ENCODE data around the gene COA4. TPM values are rescaled to one million over a fixed set of nuclear protein-coding genes. Genes with fewer than 3 reads are reported as not detected.
A peak's percentile ranks its signal among the peaks of the same experiment; 100 is the strongest.

Gene COA4
- 10 to 100 TPM; 37.6 to 67.2 TPM for total RNA-seq
- polyA plus RNA-seq: 10 to 100 TPM; 85.1 to 94.2 TPM

DNA sequence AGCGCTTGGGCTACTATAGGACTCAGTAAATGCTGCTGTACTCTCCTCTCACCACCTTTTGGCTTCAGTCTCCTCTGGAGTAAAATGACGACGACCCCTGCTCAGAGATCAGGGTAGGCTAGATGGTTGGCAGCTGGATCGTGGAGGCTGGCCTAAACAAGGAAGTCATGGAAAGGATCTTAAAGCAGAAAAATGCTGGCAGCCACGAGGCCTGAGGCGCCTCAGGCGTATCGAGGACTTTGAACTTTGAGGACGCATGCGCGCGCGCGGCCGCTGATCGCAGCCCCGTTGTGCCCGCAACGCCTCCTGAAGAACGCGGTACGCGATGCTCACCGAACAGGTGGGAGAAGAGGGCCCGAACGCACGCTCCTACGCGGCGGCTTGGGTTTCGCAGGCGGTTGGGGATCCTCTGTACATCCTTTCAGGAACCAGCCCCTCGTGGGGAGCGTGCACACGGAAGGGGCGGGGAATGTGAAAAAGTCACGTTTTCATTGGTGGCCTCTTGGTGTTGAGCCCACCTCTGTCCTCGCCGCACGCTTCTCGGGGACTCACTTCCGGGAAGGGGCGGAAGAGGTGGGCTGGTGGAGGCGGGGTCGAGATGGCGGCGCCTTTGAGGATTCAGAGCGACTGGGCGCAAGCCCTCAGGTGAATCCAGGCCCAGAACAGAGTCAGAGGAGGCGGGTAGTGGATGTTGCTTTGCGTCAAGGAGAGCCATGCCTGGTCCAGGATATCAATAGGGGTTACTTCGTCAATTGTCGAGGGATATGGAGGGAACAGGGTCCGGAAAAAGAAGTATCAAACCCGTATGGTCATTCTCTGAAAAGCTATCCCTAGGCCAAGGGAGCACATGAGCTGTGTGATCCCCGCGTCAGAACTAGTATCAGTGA, at the start of gene COA4, which contains the start of gene PAAF1:
Gene COA4 (minus strand): TSS at position 423 of the 887 bp plus-strand sequence. CDS start 3,468 bp downstream, outside the sequence.
Gene PAAF1 (plus strand): TSS at position 576 of the 887 bp plus-strand sequence. CDS start 23 bp downstream, at position 599.
- H3K9me3 ChIP-seq (ENCODE audit: control insufficient read depth in 4 of 4, low read length in 3 of 4): no peaks in the 10 kb centered on the region
- H3K9ac ChIP-seq (ENCODE audit: low read depth in 1 of 2, low read length in 2 of 2): peak within 1 kb of the TSS; percentile 97 to 98
- WGBS: under 1% methylated on average over 57 of the region's 57 CpGs
- peaks cover 2 to 21% (median 12%) of the 10 kb centered on the region in 4 donors for H3K4me1 ChIP-seq (ENCODE audit: control insufficient read depth in 4 of 4, insufficient read depth in 4 of 4, low read length in 3 of 4)
- peak; percentile 89 for DNase-seq (ENCODE audit: low spot score)
- peak within 1 kb of the TSS; percentile 83 to 94 for H3K27ac ChIP-seq (ENCODE audit: low read depth in 1 of 2, low read length in 2 of 2)
- peaks cover 7 to 18% (median 9%) of the 10 kb centered on the region in 4 donors for H3K36me3 ChIP-seq (ENCODE audit: control insufficient read depth in 4 of 4, insufficient read depth in 3 of 4, low read depth in 1 of 4, low read length in 3 of 4)
- no peaks in the 10 kb centered on the region for H3K27me3 ChIP-seq (ENCODE audit: control insufficient read depth in 4 of 4, insufficient read depth in 4 of 4, low read length in 3 of 4)
- H3K4me3 ChIP-seq (ENCODE audit: low read depth in 1 of 3, low read length in 3 of 3): peak within 1 kb of the TSS; percentile 77 to 94 (median 93)
- TF ChIP-seq, protein P1, sequence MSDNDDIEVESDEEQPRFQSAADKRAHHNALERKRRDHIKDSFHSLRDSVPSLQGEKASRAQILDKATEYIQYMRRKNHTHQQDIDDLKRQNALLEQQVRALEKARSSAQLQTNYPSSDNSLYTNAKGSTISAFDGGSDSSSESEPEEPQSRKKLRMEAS (IDR thresholded peaks at IDR 0.05): peak; percentile 99
- peak; percentile 93 for TF ChIP-seq YY1 (IDR thresholded peaks at IDR 0.05)
- TF ChIP-seq CTCF (IDR thresholded peaks at IDR 0.05; ENCODE audit: low read depth, low read length, missing input control): no peak
- no peak for TF ChIP-seq JUND (IDR thresholded peaks at IDR 0.05)
- TF ChIP-seq, protein P2, sequence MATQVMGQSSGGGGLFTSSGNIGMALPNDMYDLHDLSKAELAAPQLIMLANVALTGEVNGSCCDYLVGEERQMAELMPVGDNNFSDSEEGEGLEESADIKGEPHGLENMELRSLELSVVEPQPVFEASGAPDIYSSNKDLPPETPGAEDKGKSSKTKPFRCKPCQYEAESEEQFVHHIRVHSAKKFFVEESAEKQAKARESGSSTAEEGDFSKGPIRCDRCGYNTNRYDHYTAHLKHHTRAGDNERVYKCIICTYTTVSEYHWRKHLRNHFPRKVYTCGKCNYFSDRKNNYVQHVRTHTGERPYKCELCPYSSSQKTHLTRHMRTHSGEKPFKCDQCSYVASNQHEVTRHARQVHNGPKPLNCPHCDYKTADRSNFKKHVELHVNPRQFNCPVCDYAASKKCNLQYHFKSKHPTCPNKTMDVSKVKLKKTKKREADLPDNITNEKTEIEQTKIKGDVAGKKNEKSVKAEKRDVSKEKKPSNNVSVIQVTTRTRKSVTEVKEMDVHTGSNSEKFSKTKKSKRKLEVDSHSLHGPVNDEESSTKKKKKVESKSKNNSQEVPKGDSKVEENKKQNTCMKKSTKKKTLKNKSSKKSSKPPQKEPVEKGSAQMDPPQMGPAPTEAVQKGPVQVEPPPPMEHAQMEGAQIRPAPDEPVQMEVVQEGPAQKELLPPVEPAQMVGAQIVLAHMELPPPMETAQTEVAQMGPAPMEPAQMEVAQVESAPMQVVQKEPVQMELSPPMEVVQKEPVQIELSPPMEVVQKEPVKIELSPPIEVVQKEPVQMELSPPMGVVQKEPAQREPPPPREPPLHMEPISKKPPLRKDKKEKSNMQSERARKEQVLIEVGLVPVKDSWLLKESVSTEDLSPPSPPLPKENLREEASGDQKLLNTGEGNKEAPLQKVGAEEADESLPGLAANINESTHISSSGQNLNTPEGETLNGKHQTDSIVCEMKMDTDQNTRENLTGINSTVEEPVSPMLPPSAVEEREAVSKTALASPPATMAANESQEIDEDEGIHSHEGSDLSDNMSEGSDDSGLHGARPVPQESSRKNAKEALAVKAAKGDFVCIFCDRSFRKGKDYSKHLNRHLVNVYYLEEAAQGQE (IDR thresholded peaks at IDR 0.05): peak; percentile 60
- TF ChIP-seq, protein P3, sequence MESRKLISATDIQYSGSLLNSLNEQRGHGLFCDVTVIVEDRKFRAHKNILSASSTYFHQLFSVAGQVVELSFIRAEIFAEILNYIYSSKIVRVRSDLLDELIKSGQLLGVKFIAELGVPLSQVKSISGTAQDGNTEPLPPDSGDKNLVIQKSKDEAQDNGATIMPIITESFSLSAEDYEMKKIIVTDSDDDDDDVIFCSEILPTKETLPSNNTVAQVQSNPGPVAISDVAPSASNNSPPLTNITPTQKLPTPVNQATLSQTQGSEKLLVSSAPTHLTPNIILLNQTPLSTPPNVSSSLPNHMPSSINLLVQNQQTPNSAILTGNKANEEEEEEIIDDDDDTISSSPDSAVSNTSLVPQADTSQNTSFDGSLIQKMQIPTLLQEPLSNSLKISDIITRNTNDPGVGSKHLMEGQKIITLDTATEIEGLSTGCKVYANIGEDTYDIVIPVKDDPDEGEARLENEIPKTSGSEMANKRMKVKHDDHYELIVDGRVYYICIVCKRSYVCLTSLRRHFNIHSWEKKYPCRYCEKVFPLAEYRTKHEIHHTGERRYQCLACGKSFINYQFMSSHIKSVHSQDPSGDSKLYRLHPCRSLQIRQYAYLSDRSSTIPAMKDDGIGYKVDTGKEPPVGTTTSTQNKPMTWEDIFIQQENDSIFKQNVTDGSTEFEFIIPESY (IDR thresholded peaks at IDR 0.05): peak; percentile 37
- peak; percentile 71 for TF ChIP-seq HNF4G (IDR thresholded peaks at IDR 0.05)
- TF ChIP-seq SP1 (IDR thresholded peaks at IDR 0.05): peak; percentile 87
- TF ChIP-seq HNF4A (conservative IDR thresholded peaks at IDR 0.05): peak; percentile 86
- peak; percentile 0 to 84 for TF ChIP-seq RXRA (IDR thresholded peaks at IDR 0.05)
- TF ChIP-seq FOXA2 (IDR thresholded peaks at IDR 0.05): no peak
- TF ChIP-seq GABPA (IDR thresholded peaks at IDR 0.05 in 1 of 2, conservative IDR thresholded peaks at IDR 0.05 in 1 of 2): peak; percentile 80 to 97
- TF ChIP-seq EGR1 (IDR thresholded peaks at IDR 0.05; ENCODE audit: low read depth in 2 of 2): peak; percentile 49 to 51
- TF ChIP-seq, protein P4, sequence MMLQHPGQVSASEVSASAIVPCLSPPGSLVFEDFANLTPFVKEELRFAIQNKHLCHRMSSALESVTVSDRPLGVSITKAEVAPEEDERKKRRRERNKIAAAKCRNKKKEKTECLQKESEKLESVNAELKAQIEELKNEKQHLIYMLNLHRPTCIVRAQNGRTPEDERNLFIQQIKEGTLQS (IDR thresholded peaks at IDR 0.05): peak; percentile 13
- peak; percentile 80 for TF ChIP-seq TAF1 (conservative IDR thresholded peaks at IDR 0.05)
- peak; percentile 83 for TF ChIP-seq NR2F2 (IDR thresholded peaks at IDR 0.05)
- TF ChIP-seq FOXA1 (IDR thresholded peaks at IDR 0.05): no peak
- TF ChIP-seq RAD21 (IDR thresholded peaks at IDR 0.05): peak; percentile 27 to 28
